Measurements from ENCODE around the gene MTREX.
"Not testable (repeated sequence)": the region's sequence is repeated elsewhere in the genome, so short reads cannot be mapped to it uniquely, and the experiment has no call there.

- TF ChIP-seq, protein P1, sequence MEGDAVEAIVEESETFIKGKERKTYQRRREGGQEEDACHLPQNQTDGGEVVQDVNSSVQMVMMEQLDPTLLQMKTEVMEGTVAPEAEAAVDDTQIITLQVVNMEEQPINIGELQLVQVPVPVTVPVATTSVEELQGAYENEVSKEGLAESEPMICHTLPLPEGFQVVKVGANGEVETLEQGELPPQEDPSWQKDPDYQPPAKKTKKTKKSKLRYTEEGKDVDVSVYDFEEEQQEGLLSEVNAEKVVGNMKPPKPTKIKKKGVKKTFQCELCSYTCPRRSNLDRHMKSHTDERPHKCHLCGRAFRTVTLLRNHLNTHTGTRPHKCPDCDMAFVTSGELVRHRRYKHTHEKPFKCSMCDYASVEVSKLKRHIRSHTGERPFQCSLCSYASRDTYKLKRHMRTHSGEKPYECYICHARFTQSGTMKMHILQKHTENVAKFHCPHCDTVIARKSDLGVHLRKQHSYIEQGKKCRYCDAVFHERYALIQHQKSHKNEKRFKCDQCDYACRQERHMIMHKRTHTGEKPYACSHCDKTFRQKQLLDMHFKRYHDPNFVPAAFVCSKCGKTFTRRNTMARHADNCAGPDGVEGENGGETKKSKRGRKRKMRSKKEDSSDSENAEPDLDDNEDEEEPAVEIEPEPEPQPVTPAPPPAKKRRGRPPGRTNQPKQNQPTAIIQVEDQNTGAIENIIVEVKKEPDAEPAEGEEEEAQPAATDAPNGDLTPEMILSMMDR (IDR thresholded peaks at IDR 0.05), result not testable (repeated sequence)
- TF ChIP-seq POLR2A (IDR thresholded peaks at IDR 0.05), result not testable (repeated sequence)
Observed at GRCh38 chr5:55318237-55318636, 10.4 kb downstream of the MTREX start.

Data from Peyer's patch (tissue), 4 donors.